GM12878 (cell line): ENCODE measurements around the gene TMPRSS15.

Source experiments
- CEBPB ChIP-seq, 2 experiments: fragments of 150-350 bp in 1 of 2; IDR thresholded peaks; 2 replicates each; pipeline ENCODE4 v1.6.1; 2012 to 2014; ENCODE audit warnings: low read depth in 2 of 2, low read length in 2 of 2, borderline replicate concordance in 1 of 2, inconsistent platforms in 1 of 2
- CHD1 ChIP-seq: IDR thresholded peaks from 2 replicates; pipeline ENCODE4 v1.6.1; 2012; ENCODE audit warnings: low read depth, low read length, improper control_type of control experiment
- ELK1 ChIP-seq: IDR thresholded peaks from 2 replicates; pipeline ENCODE4 v1.6.1; 2012; ENCODE audit warnings: low read depth, low read length, improper control_type of control experiment
- ETV6 ChIP-seq, 2 experiments: fragments of 450-650 bp in 1 of 2; IDR thresholded peaks in 1 of 2; conservative IDR thresholded peaks in 1 of 2; 2 replicates each; pipeline ENCODE4 v1.6.1; 2014; ENCODE audit warnings: antibody characterized with exemption in 1 of 2, borderline replicate concordance in 1 of 2, low read depth in 1 of 2, mild to moderate bottlenecking in 1 of 2, moderate library complexity in 1 of 2
- GABPA ChIP-seq: IDR thresholded peaks from 2 replicates; pipeline ENCODE4 v1.6.1; 2014; ENCODE audit warnings: antibody characterized with exemption, low read depth, mild to moderate bottlenecking, inconsistent platforms
- KAT2A ChIP-seq: conservative IDR thresholded peaks from 2 replicates; pipeline ENCODE4 v1.6.1; 2011; ENCODE audit warnings: low read depth, low read length; ENCODE audit not compliant: control insufficient read depth
- MEF2B ChIP-seq: fragments of 450-650 bp; IDR thresholded peaks from 2 replicates; pipeline ENCODE4 v1.6.1; 2018; ENCODE audit warnings: mild to moderate bottlenecking, moderate library complexity; ENCODE audit not compliant: partially characterized antibody, poor library complexity, severe bottlenecking
- MTA3 ChIP-seq: IDR thresholded peaks from 2 replicates; pipeline ENCODE4 v1.6.1; 2012; ENCODE audit warnings: low read length, inconsistent platforms, borderline replicate concordance
- NR2C2 ChIP-seq: IDR thresholded peaks from 2 replicates; pipeline ENCODE4 v1.6.1; 2011; ENCODE audit warnings: borderline replicate concordance, low read depth; ENCODE audit not compliant: control insufficient read depth, insufficient read length
- POLR2A ChIP-seq: IDR thresholded peaks from 2 replicates; pipeline ENCODE4 v1.6.1; 2011; ENCODE audit warnings: low read depth, mild to moderate bottlenecking, low read length
- POLR2AphosphoS5 ChIP-seq: IDR thresholded peaks from 2 replicates; pipeline ENCODE4 v1.6.1; 2011; ENCODE audit warnings: mild to moderate bottlenecking, low read length, inconsistent platforms
- SMARCA5 ChIP-seq: fragments of 450-650 bp; IDR thresholded peaks from 2 replicates; pipeline ENCODE4 v1.6.1; 2017; ENCODE audit warnings: mild to moderate bottlenecking
- TCF12 ChIP-seq: IDR thresholded peaks from 2 replicates; pipeline ENCODE4 v1.6.1; 2011; ENCODE audit warnings: low read depth, mild to moderate bottlenecking, low read length
- TF ChIP-seq, protein P1 (sequence below), 3 experiments: IDR thresholded peaks in 2 of 3; conservative IDR thresholded peaks in 1 of 3; 2 replicates each; pipeline ENCODE4 v1.5.1; 2011; ENCODE audit warnings: low read depth in 3 of 3, low read length in 3 of 3, mild to moderate bottlenecking in 3 of 3, control low read depth in 2 of 3, moderate library complexity in 2 of 3, inconsistent platforms in 1 of 3, mixed read lengths in 1 of 3; ENCODE audit not compliant: control insufficient read depth in 2 of 3, insufficient read depth in 1 of 3; ENCODE audit errors: extremely low read depth in 1 of 3

DNA sequence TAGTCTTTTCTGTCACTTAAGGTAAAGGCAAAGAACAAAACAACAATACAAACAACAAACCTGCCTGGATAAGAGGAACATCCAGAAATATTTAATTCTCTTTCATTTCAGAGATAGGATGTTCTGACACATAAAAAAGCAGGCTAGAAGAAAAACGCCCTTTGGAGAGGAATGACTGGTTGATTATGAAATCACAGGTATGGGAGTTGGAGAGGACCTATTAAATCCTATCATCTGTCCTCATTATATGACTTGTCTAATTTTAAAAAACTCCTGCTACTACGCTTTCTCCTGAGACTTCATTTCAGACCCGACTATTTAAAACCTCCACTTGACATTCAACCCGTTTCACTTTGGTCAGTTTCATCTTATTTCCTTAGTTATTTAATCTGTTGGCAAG is 54.1 kb downstream of the TMPRSS15 start:
- TF ChIP-seq ETV6 (conservative IDR thresholded peaks at IDR 0.05 in 1 of 2, IDR thresholded peaks at IDR 0.05 in 1 of 2; ENCODE audit: borderline replicate concordance in 1 of 2, low read depth in 1 of 2) (no peak), CEBPB (IDR thresholded peaks at IDR 0.05; ENCODE audit: borderline replicate concordance in 1 of 2, low read depth in 2 of 2, low read length in 2 of 2) (no peak), SMARCA5 (no peak), KAT2A (no peak), GABPA (no peak), POLR2A (no peak), ELK1 (no peak), NR2C2 (no peak), TCF12 (no peak), MEF2B (no peak), POLR2AphosphoS5 (no peak), CHD1 (no peak), MTA3 (no peak)
- TF ChIP-seq, protein P1, sequence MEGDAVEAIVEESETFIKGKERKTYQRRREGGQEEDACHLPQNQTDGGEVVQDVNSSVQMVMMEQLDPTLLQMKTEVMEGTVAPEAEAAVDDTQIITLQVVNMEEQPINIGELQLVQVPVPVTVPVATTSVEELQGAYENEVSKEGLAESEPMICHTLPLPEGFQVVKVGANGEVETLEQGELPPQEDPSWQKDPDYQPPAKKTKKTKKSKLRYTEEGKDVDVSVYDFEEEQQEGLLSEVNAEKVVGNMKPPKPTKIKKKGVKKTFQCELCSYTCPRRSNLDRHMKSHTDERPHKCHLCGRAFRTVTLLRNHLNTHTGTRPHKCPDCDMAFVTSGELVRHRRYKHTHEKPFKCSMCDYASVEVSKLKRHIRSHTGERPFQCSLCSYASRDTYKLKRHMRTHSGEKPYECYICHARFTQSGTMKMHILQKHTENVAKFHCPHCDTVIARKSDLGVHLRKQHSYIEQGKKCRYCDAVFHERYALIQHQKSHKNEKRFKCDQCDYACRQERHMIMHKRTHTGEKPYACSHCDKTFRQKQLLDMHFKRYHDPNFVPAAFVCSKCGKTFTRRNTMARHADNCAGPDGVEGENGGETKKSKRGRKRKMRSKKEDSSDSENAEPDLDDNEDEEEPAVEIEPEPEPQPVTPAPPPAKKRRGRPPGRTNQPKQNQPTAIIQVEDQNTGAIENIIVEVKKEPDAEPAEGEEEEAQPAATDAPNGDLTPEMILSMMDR (IDR thresholded peaks at IDR 0.05 in 2 of 3, conservative IDR thresholded peaks at IDR 0.05 in 1 of 3; ENCODE audit: control insufficient read depth in 2 of 3, extremely low read depth in 1 of 3, insufficient read depth in 1 of 3, low read depth in 3 of 3, low read length in 3 of 3), result no peak
